Fibroblast of gingiva (primary cell): ENCODE data around the gene USP2.

Experiments used
- DNase-seq: peaks from one replicate; pipeline ENCODE4 v3.0.0-alpha.2; 2011; ENCODE audit warnings: low read depth

USP2 gene

DNA sequence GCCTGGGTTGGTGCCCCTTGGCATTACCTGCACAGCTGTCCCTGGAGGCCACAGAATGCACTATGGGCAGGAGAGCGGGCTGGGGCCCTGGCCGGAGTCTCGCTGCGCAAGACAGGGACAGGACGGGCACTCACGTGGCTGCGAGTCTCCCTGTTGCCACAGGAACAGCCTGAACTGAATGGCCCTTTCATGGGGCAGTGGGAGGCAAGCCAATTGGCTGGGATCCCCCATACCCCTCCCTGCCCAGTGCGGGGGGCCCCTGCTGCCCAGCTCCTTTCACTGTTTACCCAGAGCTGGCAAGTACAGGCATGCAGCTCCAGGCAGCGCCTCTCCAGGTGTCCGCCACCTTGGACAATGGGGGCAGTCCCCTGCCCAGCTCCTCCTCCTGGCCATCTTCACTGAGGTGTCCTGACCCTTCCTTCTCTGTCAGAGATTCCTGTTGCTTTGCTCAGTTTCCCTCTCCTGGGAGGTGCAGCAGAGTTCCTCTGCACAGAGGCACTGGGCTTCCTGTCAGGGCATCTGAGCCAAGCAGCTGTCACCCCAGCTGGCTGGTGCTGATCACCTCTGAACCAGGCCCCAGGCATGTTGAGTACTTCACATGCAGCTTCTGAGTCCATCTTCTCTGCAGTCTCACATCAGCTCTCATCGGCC, 5.2 kb downstream of the USP2 start:
- no peak for DNase-seq

DNA sequence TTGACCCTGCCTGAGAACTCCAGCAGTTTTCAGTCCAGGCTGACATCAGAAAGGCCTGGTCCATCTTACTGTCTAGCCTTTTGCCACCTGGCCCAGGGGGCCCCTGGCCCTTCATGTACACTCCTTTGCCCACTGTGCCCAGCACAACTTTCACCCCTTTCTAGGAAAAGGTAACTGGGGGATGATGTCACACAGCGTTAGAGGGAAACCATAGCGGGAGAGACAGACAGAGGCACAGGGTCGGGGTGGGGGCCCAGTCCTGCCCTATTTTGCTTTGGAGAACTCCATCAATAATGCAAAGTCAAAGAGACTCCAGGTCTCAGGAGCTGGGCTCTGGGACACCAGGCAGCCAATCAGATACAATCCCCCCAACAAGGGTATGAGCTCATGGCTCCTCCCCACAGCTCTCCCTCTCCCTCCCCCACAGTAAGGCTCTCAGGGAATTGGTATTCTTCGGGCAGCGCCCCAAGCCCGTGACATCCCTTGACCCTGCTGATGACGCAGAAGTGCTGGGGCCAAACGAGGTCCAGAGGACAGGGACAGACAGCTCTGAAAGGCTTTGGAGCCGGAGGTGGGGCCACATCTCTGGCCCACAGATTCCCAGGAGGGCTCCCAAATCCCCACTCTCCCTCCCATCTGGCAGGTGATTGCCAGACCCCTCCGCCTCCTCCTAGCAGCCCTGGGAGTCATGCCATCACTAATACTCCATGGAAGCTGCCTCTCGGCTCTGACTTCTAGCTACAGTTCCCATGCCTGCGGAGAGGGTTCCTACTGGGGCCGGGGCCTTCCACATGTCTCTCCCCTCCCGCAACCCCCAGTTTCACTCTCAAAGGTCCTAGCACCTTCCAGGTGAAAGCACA, 5.9 kb downstream of the USP2 start:
- DNase-seq, result peak; percentile 83

DNA sequence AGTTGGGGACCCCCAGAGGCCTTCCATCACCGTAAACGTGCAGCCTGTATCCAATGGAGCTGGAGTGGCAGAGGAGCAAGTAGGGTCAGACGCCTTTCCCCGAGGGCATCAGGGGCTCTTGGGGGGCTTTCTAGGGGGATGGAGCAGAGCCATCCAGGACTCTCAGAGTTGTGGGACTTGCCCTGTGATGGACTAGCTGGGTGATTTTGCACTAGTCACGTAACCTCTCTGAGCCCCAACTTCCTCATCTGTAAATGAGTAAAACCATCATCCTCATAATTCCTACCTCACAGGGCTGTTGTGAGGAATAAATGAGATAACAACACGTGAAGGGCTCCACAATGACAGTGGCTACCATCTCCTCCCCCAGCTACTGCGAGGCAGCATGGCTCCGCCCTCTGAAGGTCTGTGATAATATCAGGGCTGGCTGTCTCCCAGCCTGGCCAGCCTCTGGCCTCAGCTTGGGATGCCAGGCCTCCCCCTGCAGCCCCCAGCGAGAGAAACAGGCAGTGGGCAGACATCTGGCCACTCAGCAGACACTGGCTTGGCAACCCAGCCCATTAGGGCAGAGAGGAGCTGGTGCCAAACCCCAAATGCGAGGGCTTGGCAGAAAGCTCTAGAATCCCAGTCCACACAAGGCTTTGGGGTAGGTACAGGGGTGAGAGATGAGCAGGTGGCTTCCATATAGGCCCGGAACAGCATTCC, 6.7 kb downstream of the USP2 start:
- DNase-seq, result no peak

DNA sequence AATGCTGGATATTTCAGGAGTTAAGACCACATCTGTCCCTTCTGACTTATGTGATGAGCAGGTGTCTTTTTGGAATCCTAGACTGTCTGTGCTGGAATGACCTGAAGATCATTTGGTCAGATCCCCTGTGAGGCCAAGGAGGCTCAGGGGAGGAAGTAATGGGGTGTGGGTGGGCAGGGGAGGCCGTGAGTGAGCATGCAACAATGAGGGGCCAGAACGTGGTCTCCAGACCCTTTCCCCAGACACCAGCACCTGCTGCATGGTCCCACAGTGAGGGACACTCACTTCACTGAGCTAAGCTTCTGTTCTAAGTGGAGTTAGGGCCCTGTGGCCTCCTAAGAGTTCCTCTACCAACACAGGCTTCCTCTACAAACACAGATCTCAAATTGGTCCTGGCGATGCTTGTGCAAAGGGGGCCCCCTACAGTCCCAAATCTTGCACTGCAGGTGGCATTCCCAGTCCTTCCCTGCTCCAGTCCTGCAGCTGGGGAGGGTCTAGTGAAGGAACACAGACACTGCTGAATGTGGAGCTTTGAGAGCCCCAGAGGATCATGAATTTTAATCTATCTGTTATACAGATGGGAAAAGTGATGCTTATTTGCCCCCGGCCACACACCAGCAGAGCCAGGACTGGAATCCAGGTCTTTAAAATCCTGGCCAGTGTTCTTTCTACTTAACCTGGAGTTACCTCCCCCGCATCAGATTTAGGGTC, 7.4 kb downstream of the USP2 start:
- peak; percentile 62 for DNase-seq

DNA sequence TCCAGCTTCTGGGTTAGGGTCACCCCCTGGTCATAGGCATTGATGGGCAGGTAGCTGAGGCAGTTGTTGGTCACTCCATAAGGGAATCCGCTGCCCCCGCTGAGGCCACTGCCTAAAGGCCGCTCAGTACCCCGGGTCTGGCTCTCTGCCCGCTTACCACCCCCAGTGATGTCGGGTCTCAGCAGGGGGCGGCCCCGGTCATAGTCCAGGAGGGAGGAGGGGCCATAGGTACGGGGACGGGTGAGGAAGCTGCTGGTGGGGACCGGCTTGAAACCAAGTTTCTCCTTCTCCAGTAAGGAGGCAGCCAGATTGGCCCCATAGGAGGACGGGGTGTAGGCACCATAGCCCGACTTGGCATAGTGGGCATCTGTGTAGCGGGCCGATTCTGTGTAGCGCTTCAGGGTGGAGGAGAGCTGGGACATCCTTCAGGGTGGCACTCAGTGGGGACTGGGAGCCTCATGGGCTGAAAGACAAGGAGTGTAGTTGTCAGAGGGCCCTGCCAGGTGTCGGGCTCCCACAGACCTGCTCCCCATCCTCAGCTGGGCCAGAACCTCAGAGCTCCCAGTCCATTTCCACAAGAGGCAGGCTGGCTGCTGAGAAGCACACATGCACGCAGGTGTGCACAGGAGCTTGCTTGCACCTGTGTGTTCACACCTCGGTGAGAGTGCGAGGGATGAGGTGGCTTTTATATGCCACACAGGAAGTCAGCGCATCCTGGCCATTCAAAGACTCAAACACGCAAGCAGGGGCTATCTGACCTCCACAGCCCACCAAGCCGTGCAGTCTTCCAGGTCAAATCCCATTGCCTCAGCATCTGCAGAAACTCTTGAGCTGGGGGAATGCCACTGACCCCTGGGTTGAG, 8.2 kb downstream of the USP2 start:
- DNase-seq, result no peak

DNA sequence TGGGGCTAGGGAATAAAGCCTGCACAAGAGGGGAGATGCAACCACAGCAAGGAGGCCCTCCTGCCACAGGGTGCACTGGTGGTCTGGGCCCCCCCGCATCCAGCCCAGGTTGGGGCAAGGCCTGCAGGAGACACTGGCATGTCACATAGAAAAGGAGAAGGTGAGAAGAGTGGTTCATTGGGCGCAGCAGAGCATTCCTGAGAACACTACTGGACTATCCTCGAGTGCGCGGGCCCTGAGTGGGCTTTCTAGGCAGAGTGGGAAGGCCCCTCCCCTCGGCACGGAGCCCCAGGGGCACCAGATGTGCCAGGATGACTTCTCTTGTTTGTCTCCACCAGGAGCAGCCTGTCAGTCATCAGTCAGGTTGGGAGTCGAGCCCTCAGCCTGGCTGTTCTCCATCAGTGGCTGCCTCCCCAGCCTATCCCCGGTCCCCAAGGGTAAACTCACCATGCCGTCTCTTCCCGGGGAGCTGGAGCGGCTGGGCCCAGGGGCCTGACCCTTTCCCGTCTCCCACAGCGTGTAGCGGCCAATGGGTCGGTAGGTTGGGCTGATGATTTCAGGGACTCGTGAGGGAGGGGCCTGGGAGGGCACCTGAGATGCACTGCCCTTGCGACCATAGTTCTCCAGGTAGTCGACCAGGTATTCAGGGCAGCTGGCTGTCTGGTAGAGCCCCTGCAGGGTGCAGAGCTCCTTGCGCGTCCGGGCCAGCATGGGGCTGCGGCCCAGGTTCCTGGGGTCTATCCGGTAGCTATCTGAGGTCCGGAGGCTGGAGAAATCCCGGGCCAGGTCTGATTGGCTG, 9.0 kb downstream of the USP2 start:
- no peak for DNase-seq

DNA sequence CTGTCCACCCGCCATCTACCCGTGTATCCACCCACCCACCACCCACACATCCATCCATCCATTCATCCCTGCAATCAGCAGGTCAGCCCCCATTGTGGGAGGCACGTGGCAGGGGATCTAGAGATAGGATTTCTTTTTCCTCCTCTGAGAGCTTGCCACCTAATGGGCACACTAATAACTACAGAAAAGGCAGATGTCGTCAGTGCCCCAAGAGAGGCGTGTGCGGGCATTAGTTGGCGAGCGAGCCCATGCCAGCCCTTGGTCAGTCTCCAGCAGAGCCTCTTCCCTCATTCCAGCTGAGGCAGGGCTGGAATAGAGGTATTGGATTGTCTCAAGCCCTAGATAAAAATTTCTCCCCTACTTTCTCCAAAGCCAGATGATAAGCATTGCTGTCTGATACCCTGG, 9.7 kb downstream of the USP2 start:
- DNase-seq, result peak; percentile 35

DNA sequence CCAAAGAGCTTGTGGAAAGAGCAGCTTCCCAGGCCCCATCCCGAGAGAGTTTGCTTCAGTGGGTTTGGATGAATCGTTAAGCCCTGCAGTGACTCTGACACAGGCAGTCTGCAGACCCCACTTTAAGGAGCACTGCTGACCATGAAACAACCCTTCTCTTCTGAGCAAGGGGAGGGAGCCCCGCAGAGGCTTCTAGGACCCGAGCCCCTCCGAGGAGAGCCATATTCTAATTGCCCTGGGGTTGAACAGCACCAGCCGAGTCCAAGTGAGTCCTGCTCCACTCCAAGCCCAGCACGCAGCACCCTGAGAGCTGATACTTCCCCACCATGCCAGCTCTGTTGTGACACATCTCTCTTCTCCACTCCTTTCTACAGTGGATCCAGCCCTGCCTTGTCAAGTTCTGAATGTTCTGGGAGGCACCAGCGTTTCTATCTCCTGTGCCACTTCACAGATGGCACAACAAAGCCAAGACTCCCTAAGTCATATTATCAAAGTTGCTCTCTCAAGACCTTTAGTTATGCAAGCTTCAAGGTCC, 10.4 kb downstream of the USP2 start:
- no peak for DNase-seq

DNA sequence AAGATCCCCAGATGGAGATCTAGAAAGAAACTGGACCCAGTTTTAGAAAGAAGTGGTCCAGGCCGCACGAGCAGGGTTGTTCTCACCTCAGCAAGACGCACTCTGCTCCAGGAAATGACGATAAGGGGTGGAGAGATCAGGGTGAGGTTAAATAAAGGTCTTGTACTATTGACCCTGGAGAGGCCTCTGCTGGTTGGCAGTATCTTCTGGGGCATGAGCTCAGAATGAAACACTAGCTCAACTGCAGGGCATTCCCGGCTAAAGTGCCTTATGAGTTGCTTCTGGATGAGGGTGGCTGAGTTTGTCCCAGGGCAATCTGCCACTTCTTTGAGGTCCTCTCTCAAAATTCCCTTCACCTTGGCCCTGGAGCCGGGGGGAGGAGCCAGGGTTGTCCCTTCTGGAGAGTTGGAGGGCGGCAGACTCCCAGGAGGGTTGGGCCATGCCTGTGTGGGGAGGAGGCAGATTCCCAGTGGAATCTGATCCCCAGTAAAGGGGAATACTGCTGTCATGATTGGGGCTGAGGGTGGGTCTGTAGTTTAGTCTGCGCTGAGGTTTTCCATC, 10.9 kb downstream of the USP2 start:
- peak; percentile 30 for DNase-seq

DNA sequence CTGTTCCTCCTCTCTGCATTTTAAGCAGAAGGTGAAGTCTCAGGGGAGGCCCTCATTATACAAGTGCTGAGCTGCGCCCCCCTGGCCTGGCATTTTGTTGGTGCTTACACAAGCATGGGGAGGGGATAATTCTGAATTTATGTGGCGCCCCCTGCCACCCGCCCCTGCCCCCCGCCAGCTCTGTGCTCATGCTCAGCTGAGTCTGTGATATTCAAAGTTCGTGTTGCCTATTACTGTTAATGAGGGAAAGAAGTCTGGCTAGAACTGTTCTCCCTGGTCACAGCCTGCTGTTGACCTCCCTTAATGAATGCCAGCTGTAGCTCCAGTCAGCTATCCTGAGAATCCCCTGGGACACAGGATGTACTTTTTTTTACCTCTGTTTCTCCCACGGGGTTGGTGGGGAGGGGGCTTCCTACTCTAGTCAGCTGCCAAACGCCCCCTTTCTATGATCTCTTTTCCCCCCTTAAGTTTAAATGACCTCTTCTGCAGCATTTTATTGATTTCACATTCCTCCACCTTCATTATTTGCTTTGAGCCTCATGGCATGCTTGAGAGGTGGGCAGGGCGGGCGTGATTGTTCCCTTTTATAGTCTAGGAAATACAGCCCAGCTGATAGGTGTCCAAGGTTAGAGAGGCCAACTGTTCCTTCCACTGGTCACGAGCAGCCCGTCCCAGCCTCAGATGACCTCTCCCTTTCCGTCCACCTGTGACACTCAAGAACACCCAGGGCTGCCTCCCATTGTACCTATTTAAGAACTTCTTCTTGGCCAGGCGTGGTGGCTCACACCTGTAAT, 12.2 kb downstream of the USP2 start:
- peak; percentile 30 for DNase-seq

DNA sequence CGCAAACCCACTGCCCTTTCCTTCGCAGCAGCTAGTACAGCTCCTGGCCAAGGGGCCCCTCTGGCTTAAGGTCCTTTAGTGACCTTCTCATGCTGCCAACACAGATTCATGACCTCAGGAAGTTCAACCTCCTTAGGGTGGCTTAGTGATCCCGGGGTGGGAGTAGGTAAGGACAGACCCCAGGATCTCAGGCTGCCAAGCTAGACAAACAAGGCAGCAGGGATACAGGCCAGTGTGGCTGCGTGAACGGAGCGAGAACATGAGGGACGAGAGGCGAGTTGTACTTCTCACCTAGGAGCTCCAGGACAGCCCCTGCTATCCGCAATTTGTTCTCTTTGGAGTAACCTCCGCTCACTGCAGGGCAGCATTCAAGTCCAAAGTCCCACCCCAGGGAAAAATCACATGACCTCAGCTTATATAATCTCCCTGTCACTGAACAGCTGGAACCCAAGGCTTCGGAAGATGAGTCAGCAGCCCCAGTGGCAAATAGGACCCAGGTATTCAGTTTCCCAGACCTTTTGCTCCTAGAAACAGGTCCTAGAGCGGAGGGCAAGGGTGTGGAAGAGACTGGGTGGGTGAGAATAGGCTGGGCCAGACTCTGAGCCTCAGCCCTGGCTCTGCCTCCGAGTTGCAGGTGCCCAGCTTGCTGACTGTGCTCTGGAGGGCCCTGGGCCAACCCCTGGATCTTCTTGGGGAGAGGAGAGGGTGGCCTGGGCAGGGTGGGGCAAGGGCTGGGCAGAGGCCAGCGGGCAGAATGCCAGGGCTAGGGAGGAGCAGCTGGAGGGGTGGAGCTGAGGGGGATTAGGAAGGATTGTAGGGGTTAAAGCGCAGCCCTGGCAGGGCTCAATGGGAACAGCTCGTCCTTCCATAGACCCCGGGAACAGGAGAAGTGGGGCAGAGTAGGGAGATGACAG, 13.1 kb downstream of the USP2 start:
- no peak for DNase-seq

DNA sequence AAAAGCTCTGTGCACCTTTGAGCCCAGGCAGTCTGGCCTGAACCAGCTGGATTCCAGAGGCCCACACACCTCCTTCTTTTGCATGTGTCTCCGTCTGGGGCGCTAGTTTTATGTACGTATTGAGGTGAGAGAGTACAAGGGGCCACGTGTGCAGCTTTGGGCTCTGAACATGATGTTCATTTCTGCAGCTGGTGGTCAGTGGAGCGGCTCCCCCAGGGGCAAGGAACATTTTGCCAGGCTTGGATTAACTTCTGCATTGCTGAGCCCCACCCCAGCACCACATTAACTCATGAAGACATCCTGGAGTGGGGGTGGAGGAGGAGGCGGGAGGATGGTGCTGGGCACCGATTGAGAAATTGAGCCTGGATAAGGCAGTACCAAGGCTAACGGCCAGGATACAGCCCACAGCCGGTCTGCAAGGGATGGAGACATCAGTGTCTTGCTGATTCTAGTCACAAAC, 13.8 kb downstream of the USP2 start:
- DNase-seq, result no peak

DNA sequence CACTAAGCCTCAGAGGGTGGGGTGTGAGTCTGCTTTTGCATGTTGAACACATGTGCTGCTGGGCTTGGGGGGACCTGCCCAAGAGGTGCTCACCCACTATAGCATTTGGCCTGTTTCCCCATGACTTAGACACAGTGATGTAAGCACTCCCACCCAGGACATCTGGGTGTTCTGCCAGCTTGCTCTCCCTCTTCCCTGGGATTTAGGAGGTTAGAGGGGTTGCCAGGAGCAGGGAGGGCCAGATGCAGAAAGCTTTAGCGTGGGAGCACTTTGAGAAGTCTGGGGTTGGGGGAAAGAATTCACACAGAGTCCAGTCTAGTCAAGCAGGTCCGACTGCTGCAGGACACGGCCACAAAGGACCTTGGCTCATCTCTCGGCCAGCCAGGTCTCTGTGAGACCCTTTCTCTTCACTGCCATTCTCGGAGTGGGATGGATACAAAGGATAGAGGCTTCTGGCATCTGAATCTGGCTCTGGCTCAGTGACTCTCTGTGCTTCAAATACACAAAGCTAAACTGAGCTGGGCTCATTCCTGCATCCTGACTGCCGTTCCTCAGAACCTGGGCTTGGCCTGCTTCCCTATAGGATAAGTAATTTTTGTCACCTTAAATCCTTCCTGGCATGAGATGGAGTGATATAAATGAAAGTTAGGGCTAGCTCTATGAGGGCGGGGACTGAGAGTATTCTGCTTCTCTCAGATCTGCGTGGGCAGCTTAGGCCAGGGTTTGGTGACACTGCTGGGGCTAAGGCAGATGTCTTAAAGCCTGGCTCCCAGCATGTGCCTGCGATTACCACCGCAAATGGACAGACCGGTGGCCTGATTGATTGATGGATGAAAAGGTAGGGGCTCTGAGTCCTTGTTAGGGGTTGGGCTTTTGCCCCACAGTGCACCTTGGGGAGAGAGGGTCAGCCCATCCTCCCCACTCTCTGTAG, 14.5 kb downstream of the USP2 start:
- DNase-seq, result no peak

DNA sequence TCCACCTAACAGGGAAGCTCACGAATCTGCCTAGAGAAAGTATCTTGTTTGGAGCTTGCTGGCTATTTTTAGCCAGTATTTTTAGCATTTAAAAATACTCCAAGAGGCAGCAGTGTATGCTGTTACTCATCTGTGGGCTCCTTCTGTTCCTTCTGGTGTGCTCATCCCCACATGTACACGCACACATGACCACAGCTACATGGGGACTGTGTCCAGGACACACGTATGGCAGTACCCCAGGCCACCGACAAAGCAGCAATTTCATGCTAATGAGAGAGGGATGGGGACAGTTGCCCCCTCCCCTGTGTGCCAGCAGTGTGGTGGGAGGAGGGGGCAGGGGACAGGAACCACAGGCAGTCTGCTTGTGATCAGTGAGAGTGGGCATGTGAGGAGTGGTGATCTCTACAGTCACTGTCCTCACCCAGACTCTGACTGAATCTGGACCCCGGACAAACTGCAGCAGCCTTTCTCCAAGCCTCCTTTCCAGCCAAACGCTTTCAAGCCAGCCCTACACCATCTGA, 16.4 kb downstream of the USP2 start:
- no peak for DNase-seq

DNA sequence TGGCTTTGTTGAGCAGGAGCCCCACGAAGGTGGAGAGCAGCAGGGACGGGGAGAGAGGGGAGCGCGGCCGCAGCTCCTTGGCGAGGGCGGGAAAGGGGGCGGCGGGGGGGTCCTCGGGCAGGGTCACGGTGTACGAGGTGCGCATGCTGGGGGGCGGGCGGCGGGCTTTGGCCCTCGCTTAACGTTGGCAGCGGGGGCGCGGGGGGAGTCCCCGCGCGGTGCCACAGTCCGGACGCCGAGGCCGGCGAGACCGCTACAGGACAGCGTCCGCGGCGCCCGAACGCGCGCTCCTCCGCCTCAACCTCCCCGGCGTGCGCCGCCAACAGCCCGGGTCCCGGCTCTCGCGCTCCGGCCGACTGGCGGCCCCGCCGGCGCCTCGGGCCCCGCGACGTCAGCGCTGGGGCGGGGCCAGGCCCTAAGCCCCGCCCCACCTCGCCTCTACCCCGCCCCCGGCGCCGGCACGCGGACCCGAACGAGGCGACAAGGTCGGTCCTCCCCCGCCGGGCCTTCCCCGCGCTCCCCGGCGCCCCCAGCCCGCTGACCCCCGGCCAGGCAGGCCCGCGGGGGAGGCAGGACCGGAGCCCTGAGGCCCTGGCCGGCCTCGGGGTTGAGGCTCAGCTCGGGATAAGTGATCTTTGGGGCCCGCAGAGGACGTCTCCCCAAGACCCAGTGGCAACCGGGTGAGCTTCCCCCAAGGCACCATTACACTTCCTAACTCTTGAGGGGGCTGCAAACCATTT, 17.5 kb downstream of the USP2 start:
- no peak for DNase-seq
